HG03039 (cell line): ENCODE measurements around the gene MGP.

Source experiments
- ATAC-seq: cut with Tn5 transposase; IDR thresholded peaks from one replicate; pipeline ENCODE4 v1.9.1; 2021; ENCODE audit warnings: mild to moderate bottlenecking, moderate library complexity; ENCODE audit not compliant: unreplicated experiment

The MGP gene

DNA sequence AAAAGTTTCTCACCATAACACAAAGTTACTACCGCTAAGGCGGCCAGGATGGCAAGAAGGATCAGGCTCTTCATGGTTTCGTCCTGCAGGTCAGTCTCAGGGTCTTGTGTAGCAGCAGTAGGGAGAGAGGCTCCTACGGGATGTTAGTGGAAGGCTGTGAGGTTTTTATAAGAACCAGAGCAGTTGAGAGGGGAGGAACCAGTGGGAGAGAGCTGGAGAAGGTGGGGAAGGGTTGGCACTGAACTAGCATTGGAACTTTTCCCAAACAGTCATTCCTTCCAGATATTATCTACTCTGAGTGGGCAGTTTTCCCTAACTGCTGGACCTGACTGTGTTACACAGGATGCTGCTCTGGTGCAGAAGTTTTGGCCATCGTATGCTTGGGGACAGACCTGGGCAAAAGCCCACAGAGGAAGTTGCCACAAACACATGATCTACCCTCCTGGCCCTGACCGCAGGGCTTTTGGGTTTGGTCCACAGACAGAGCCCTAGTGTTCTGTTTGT is at the start of gene MGP:
Gene MGP, minus strand, starts transcription at position 137 of the 504 bp plus-strand sequence. Its CDS starts 63 bp downstream, at position 74.
- no peak for ATAC-seq

DNA sequence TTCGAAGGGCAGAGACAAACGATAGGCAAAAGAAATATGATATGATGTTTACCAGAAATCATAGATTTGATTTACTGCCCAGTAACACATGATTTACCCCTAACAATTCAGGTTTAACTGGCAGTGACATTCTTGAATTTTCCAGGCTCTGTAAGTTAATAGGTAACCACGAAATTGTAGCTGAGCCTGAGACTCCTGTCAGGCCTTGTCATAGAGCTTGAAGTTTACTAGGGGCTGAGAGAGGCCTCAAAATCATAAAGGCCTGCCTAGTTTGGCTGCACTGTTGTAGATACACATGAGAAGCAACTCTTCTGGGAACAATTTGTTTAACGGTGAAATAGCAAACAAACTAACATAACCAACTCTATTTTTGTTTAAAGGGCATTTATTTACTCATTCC is 49.4 kb upstream of the MGP start:
- no peak for ATAC-seq

DNA sequence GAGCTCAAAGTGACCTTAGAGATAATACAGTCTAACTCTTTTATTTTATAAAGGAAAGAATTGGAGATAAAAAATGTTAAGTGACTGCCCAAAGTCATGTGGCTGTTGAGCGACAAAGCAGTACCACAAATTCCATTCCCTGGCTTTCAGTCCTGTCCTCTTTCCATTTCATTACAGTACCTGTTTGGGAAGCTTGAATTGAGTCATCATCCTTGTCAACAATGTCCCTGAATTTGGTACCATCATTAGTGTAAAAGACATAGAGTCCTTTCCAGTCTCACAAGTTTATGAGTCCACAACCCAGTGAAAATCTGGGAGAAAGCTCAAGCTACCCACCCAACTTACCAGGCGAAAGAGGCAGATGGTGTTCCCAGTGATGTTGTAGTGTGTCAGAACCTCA is 48.9 kb upstream of the MGP start:
- no peak for ATAC-seq

DNA sequence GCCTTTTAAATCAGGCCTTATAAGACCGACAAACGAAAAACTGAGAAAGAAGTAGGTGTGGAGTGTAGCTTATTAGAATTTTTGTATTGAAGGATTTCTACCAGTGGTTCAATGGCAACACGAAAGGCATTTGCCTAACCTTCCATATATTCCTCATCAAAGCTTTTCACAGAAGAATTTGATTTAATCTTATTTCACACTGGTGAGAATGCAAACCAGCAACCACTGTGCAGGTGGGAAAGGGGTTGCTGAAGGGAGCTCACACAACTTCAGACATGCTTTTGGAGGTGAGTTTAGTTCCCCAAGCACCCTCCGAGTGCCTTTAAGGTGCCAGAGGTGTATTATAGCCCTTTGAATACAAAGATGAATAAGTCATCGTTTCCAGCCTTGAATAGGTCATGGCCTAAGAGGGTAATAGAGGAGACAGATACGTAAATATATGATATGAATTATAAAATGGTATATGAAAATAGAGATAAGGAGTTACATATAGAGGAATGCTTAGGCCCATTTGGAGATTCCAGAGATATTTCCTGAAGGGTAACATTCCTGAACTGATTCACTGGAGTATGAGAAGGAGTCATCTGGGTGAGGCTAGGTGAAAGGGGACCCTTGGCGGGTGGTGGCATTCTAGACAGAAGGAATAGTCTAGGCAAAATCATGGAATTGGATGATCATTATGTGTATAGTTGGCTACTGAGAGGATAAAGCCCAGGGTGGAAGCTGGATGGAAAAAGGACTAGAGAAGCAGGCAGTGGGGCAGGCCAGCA is 46.3 kb upstream of the MGP start:
- ATAC-seq: no peak

DNA sequence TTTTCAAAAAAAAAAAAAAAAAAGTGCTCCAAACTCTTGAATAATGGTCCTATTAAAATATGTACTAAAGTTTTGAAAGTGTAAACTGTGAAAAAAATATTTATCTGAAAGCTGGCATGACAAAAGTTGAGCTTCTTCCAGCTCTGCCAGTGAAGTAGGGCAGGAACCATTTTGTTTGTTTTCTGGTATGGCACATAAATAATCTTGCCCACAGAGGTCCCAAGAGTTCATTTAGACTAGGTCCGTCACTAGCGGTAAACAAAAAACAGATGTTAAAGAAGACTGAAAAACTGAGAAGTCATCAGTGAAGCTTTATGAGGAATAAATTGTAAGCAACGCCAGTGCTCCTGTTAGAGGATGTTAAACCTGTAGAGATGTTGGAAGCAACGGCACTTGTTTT is 45.7 kb upstream of the MGP start:
- no peak for ATAC-seq

DNA sequence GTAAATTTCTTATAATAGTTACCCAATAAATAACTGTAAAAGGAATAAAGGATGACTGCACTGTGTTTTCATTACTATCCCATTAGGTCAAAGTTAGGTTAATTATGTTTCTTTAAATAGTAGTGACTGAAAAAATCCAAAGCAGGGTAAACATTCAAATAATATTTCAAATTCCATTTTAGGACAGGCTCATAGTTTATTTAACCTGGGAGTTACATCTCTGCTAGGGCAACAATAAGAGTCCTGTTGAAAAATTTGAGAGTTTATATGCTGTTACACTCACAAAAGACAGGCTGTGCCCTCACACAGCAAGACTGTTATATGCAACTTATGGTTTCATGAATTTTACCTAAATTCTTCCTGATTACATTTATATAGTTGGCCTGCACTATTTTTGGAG is 44.6 kb upstream of the MGP start:
- no peak for ATAC-seq

DNA sequence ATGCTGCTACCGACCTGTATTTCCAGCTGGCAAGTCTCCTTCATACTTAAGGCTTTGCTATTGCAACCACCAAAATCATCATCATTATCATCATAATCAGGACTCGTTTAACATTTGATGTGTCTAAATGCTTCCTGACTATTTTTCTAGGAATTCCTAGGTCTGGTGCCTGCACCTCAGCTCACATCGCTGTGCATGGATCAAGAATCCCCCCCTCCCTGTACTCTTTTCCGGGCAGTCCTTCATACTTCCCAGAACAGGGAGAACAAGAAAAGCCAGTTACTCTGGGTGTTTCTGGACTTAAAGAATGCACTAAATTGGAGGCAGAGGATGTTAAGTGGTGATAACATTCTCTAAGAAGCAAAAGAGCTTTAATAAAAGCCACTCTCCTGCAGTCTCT is 43.3 kb upstream of the MGP start:
- ATAC-seq: no peak

DNA sequence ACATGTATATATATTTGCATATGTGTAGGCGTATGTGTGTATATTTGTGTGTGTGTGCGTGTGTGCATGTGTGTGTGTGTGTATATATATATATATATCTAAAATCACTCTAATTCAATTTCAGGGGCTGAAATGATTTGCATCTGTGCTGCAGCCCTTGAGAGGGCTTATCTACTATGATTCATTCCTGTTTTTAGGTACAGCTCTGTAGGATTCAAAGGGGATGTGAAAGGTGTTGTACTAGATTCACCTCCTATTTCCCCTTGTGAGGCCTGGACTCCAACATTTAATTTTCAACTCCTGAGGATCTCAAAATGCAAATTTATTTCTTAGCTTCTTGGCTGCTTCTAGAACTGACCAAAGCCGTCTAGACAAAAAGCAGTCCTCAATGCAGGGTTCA is 41.6 kb upstream of the MGP start:
- no peak for ATAC-seq

DNA sequence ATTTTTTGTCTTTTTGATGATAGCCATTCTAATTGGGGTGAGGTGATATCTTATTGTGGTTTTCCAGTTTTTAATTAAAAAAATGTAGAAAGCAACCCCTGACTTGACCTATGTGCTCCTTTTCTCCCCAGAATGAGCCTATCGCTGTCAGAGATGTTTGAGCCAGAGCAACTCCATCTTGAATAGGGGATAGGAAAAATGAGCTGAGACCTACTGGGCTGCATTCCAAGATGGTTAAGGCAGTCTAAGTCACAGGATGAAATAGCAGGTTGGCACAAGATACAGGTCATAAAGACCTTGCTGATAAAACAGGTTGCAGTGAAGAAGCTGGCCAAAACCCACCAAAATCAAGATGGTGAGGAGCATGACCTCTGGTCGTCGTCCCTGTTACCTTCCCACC is 38.9 kb upstream of the MGP start:
- ATAC-seq: no peak

DNA sequence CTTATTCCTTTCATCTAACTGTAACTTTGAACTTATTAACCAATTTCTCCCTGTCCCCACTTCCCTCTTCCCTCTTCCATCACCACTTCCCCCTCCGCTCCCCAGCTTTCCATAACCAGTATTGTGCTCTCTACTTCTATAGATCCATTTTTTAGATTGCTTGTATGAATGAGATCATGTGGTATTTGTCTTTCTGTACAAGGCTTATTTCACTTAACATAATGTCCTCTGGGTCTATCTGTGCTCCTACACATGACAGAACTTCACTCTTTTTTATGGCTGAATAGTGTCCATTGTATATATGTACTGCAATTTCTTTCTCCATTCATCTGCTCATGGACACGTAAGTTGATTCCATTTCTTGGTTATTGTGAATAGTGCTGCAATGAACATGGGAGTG is 38.3 kb upstream of the MGP start:
- no peak for ATAC-seq

DNA sequence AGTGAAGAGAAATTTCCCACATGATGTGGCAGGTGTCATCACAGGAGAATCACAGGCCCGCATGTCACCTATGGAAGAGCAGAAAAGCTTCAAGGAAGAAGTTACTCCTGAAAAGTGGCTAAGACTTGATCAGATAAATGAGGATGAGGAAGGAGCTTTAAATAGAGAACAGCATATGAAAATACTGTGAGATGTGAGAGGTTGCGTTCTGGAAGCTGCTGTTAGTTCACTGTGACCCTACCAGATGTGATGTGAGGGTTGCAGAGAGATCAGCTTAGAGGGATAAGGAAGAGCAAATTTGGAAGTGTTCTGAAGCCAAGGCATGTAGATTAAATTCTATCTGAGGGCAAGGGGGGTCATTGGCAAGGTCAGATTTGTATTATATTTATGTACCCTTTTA is 35.6 kb upstream of the MGP start:
- peak; percentile 41 for ATAC-seq

DNA sequence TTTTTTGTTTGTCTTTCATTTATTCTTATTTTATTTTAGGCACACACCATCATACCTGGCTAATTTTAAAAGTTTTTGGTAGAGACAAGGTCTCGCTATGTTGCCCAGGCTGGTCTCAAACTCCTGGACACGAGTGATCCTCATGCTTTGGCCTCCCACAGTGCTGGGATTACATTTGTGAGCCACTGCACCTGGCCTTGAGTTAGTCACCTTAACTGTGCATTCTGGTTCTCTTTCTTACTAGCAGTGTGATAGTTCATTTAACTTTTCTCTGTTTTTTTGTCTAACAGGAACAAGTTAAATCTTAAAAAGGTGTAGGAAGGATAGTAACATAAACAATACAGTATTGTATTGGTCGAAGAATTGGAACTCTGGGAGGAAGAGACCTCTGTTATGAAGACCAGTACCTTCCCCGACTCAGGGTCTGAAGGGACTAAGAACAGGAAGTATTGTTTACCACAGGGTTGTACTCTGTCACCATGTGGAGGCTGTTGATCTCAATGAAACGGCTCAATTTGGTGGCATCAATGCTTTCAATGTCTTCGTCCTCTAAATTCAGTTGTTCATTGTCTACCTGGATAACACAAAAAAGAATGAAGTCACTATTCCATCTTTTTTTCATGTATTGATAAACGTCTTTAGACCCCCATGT is 34.9 kb upstream of the MGP start:
- ATAC-seq: peak; percentile 89

DNA sequence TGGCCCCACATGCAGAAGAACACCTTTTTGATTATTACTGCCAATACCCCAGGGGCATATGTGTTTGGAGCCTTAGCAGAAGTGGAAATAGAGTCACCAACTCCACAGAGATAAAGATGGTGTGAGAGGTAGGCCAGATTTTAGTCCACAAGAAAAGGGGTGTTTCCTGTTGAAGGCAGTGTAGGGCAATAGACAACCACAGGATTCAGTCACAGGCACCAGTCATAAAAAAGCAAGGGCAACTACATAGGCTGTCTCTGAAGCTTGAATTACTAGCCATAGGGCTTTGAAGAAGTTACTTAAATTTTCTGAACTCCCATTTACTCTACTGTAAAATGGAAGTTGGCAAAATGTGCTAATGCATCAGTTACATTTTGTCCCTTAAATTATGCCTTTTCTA is 33.8 kb upstream of the MGP start:
- no peak for ATAC-seq

DNA sequence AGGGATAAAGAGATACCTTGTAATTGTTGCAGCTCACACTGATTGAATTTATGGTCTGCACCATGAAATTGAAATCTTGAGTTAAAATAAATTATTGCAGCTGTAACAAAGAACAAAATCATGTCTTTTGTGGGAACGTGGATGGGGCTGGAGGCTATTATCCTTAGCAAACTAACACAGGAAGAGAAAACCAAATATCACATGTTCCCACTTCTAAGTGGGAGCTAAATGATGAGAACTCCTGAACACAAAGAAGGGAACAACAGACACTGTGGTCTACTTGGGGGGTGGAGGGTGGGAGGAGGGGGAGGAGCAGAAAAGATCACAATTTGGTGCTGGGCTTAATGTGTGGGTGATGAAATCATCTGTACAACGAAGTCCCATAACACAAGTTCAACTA is 30.1 kb upstream of the MGP start:
- no peak for ATAC-seq

DNA sequence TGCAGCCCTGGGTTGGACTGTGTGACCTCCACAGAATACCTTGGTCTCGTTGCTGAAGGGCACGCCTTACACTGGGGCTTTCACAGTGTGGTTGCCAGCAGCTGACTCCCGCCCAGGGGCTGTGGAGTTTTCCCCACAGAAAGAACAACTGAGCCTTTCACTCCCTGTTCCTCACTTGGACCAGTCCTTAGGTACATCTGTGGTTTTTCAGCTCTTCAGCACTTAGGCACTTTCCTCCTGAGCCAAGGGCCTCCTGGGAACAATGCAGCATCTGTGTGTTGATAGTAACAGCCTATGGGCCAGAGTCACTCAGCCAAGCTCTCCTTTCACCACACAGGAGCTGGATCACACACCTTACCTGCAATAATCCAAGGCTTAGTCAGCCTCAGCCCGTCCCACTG is 27.7 kb upstream of the MGP start:
- no peak for ATAC-seq

DNA sequence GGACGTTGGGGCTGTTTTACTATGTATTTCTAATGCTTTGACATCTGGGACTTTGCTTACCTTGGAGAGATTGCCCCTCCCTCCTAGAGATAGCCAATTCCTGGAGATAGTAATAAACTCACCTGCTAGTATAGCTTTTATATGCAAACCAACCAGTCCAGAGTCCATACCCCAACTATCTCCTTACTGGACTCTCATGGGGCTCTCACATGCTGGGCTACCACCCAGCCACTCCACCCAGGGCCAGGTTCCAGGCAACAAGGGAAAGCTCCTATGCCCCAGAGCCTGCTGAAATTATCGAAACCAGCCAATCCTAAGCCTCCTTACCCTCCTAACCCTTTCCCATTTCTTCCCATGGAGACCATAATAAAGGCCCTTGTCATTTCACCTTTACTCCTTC is 25.5 kb upstream of the MGP start:
- ATAC-seq: no peak

DNA sequence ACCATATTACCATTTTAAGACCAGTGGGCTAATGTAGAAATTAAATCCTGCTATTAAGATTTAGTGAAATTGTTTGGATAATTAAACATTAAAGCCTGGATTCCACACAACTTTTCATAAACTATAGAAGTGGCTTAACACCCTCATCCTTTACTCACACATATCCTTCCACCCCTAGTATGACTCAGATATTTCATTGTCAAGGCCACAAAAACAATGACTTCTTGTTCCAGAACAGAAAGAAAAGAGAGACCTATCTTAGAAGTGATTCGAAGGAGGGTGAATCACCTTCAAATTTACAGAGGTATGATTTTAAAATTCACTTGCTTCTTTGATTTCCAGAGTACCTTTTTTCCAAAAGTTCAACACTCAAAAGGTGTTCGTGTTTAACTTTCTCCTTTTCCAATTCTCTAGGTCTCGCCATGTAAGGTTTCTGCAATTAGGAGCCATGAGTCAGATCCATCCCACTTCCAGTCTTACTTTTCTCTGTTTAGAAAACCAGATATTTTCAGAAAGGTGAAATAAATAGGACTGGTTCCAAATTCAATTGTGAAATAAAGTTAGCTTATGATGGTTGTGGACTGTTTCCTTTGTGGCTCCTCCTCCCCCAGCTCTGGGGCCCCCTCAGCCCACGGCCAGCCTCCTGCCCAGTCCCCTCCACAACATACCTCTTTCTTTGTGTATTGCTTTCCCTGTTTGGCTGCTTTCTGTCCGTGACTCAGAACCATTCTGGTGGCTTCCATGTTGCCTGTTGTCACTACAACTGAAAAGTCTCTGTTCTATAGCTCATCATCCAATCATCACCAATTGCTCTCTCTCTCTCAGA is 24.6 kb upstream of the MGP start:
- ATAC-seq: no peak

DNA sequence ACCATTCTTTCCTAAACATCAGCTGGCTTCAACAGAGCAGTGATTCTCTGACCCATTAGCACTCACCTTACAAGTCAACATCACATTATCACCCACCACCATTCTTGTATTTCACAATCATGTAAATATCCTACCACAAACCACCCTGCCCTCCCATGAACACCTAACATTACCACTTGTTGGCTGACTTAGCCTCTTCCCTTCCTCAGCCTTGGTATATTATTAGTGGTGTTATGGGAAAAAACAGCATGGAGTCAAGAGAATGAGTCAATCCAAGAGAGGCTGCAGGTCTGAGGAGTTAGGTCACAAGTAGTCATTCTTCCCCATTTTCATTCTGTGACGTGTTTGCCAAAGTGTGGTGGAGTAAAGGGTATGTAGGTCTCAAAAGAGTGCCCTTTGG is 22.3 kb upstream of the MGP start:
- ATAC-seq: no peak

DNA sequence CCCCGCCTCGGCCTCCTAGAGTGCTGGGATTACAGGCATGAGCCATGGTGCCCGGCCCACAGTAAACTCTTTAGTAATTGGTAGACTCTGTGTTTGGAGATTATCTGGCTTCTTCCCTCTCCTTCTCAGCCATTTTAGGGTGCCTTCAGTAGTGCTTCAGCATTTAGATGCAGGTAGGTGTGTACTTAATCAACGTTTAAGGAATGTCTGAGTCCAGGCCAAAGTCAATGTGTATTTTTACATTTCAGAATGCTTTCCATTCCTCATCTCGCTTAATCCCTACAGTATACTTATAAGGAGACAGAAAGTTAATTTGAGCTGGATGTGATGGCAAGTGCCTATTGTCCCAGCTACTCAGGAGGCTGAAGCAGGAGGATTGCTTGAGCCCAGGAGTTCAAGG is 20.5 kb upstream of the MGP start:
- no peak for ATAC-seq

DNA sequence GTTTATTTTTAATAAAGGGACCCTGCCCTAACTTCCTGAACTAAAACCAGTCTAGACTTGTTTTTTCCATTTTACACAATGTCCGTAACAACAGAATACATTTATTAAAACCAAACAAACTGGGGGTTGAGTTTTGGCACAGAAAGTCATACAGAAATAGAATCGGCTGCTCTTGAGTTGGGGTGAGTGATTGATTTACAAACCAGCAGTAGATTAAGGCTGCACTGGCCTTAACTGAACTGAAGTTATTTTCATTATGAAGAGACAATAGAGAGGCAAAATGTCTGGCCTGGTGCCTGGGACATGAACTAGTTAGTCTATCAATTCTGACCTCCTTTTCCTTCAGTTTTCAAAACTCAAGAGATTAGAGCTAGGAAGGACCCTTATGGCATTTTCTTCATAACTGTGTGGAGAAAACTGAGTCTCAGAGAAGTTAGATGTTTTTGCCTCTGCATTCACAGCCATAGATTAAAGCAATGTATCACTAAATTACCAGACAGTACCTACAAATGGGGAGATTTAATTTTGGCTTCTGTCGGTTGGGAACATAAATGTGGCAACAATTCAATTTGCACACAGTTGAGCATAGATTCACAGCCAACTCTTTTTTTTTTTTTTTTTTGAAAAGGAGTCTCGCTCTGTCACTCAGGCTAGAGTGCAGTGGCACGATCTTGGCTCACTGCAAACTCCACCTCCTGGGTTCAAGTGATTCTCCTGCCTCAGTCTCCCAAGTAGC is 19.8 kb upstream of the MGP start:
- no peak for ATAC-seq

DNA sequence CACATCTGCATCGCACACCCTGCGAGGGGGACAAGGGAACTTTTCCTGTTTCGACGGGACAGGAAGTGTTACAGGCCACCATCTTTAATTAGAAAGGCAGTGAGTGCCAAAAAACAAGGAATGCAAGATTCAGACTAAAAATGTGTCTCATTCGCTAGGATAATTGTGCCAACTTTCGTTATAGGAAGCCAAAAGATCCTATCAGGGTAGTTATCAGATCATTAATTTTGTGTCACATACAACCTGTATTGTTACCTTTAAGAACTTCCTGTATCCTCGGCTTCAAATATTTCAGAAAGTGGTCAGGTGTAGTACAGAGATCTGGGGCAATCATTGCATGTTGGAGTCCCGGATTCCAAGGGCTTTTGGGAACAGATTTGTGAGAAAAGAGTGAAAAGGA is 19.2 kb upstream of the MGP start:
- no peak for ATAC-seq
